SH-SY5Y (cell line): Measurements from ENCODE around the gene TRA2B.

Source experiments
- GATA2 ChIP-seq: IDR thresholded peaks from 2 replicates; pipeline ENCODE4 v1.6.1; 2011; ENCODE audit warnings: mild to moderate bottlenecking, low read depth, low read length
- GATA3 ChIP-seq: IDR thresholded peaks from 2 replicates; pipeline ENCODE4 v1.6.1; 2011; ENCODE audit warnings: low read depth, mild to moderate bottlenecking, low read length, moderate library complexity

DNA sequence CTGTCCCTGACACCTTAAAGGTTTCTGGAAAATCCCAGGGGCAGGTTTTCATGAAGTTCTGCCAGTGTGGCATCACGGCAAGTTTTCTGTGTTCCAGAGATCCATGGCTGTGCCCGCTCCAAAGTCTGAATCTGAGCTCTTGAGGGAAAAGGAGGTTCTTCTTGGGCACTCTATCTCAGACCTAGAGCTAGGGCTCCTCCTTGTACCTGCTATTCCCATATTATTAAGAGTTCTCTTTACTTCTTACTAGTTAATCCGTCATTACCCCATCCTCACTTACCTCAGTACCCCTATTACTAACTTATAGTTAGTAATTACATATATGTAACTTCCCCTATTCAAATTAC lies 5.9 kb upstream of the TRA2B start:
- TF ChIP-seq GATA2: no peak
- TF ChIP-seq GATA3: no peak
